GM19193 (cell line): ENCODE data around the gene F5.

Source experiments
- POLR2A ChIP-seq: IDR thresholded peaks from 4 replicates; pipeline ENCODE4 v1.6.1; 2011; ENCODE audit not compliant: insufficient read depth, insufficient read length; ENCODE audit errors: extremely low read depth

Gene F5

GRCh38 chr1:169571450-169571849 is 14.8 kb downstream of the F5 start:
- TF ChIP-seq POLR2A, result no peak

GRCh38 chr1:169570172-169570574 is 16.1 kb downstream of the F5 start:
- no peak for TF ChIP-seq POLR2A

- no peak for TF ChIP-seq POLR2A
Measured at GRCh38 chr1:169568497-169568896, 17.8 kb downstream of the F5 start.

- TF ChIP-seq POLR2A, result no peak
Measured at GRCh38 chr1:169565335-169566271, 20.7 kb downstream of the F5 start.

- TF ChIP-seq POLR2A, result no peak
Measured at GRCh38 chr1:169563650-169564049, 22.6 kb downstream of the F5 start.

- no peak for TF ChIP-seq POLR2A
Measured at GRCh38 chr1:169563019-169563615, 23.2 kb downstream of the F5 start.

GRCh38 chr1:169561692-169562091 is 24.6 kb downstream of the F5 start:
- no peak for TF ChIP-seq POLR2A

- TF ChIP-seq POLR2A, result no peak
Measured at GRCh38 chr1:169557131-169557530, 29.1 kb downstream of the F5 start.

GRCh38 chr1:169550294-169550693 is 36.0 kb downstream of the F5 start:
- no peak for TF ChIP-seq POLR2A

- no peak for TF ChIP-seq POLR2A
Measured at GRCh38 chr1:169548282-169548681, 38.0 kb downstream of the F5 start.

GRCh38 chr1:169546087-169546995 is 39.9 kb downstream of the F5 start:
- no peak for TF ChIP-seq POLR2A

GRCh38 chr1:169545472-169545871 is 40.8 kb downstream of the F5 start:
- no peak for TF ChIP-seq POLR2A

- no peak for TF ChIP-seq POLR2A
Measured at GRCh38 chr1:169538998-169539871, 47.0 kb downstream of the F5 start.

- TF ChIP-seq POLR2A, result no peak
Measured at GRCh38 chr1:169534653-169535052, 51.6 kb downstream of the F5 start.

GRCh38 chr1:169530448-169530847 is 55.8 kb downstream of the F5 start:
- no peak for TF ChIP-seq POLR2A

- no peak for TF ChIP-seq POLR2A
Measured at GRCh38 chr1:169529068-169529642, 57.1 kb downstream of the F5 start.
